Measurements from ENCODE around the gene OR52N5.

DNA sequence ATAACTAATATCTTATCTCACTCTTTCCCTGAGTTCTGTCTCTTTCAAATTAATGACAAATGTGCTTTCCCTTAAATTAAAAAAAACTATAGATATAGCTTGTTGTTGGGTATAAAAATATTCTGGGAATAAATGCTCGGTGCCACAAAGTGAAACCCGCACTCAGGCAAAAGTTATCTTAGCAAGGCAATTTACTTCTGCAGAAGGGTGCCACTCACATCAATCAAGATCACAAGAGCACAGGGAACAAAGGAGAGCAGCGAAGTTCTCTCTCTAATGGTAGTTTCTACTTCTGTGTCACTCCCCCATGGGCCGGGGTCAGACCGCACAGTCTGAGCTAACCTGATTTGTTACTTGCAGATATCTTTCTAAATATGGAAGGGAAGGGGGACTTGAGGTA, 20.8 kb upstream of the OR52N5 start:
- TF ChIP-seq, protein P1, sequence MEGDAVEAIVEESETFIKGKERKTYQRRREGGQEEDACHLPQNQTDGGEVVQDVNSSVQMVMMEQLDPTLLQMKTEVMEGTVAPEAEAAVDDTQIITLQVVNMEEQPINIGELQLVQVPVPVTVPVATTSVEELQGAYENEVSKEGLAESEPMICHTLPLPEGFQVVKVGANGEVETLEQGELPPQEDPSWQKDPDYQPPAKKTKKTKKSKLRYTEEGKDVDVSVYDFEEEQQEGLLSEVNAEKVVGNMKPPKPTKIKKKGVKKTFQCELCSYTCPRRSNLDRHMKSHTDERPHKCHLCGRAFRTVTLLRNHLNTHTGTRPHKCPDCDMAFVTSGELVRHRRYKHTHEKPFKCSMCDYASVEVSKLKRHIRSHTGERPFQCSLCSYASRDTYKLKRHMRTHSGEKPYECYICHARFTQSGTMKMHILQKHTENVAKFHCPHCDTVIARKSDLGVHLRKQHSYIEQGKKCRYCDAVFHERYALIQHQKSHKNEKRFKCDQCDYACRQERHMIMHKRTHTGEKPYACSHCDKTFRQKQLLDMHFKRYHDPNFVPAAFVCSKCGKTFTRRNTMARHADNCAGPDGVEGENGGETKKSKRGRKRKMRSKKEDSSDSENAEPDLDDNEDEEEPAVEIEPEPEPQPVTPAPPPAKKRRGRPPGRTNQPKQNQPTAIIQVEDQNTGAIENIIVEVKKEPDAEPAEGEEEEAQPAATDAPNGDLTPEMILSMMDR (conservative IDR thresholded peaks at IDR 0.05): no peak
- TF ChIP-seq ZFX (IDR thresholded peaks at IDR 0.05): no peak

All from C4-2B (cell line).